ENCODE results near the gene AADAC.

The AADAC gene

GRCh38 chr3:151838574-151839312 is 24.8 kb downstream of the AADAC start:
- no CpG with 5 or more reads among the region's 19 CpGs for WGBS (ENCODE audit: extremely low coverage, insufficient coverage, insufficient read length)

GRCh38 chr3:151839313-151839631 is 25.4 kb downstream of the AADAC start:
- no peak overlapping the region for H4K91ac ChIP-seq (ENCODE audit: low read depth, low read length)
- H2AK5ac ChIP-seq (ENCODE audit: low read length), result no peak overlapping the region
- H3K18ac ChIP-seq (ENCODE audit: low read length), result no peak overlapping the region
- no peaks in the 10 kb centered on the region for H3K27me3 ChIP-seq (ENCODE audit: insufficient read depth, low read length)
- no peak overlapping the region for H2AFZ ChIP-seq (ENCODE audit: insufficient read depth, low read length, poor library complexity)
- no peak overlapping the region for H3K14ac ChIP-seq (ENCODE audit: low read length)
- no peak overlapping the region for H3K4ac ChIP-seq (ENCODE audit: low read depth, low read length)
- H3K36me3 ChIP-seq (ENCODE audit: control insufficient read depth in 1 of 2, insufficient read depth in 2 of 2, low read length in 2 of 2), result no peaks in the 10 kb centered on the region
- H3K4me3 ChIP-seq (ENCODE audit: low read depth, low read length), result no peak overlapping the region
- no peak overlapping the region for H3K23ac ChIP-seq (ENCODE audit: low read length)
- H4K8ac ChIP-seq (ENCODE audit: low read depth, low read length), result no peak overlapping the region
- H3K79me2 ChIP-seq (ENCODE audit: control insufficient read depth, insufficient read depth, low read length, poor library complexity), result no peaks in the 10 kb centered on the region
- WGBS (ENCODE audit: extremely low coverage, insufficient coverage, insufficient read length), result no CpG with 5 or more reads among the region's 1 CpG
- H3K9me3 ChIP-seq (ENCODE audit: insufficient read depth, low read depth, low read length), result no peaks in the 10 kb centered on the region
- H2BK5ac ChIP-seq (ENCODE audit: low read depth, low read length, poor library complexity), result no peak overlapping the region
- H2BK12ac ChIP-seq (ENCODE audit: low read length), result peak overlapping the region; percentile 69
- H3K27ac ChIP-seq (ENCODE audit: low read depth, low read length), result no peak overlapping the region
- no peak overlapping the region for H3K4me2 ChIP-seq (ENCODE audit: low read length)
- peaks cover 2 to 3% of the 10 kb centered on the region in 2 experiments for H3K4me1 ChIP-seq (ENCODE audit: control insufficient read depth in 1 of 2, insufficient read depth in 2 of 2, low read length in 2 of 2)
- peaks cover 2% of the 10 kb centered on the region for H3K79me1 ChIP-seq (ENCODE audit: low read length)
- H4K12ac ChIP-seq (ENCODE audit: low read depth, low read length), result no peak overlapping the region
- no peak overlapping the region for H2BK120ac ChIP-seq (ENCODE audit: insufficient read depth, low read length, poor library complexity)
- H3K9ac ChIP-seq (ENCODE audit: low read length), result no peak overlapping the region
- no peak for DNase-seq

More at GRCh38 chr3:151838574-151839312, 24.8 kb downstream of the AADAC start:
- H2BK12ac ChIP-seq (ENCODE audit: low read length), result no peak overlapping the region
- no peaks in the 10 kb centered on the region for H3K79me2 ChIP-seq (ENCODE audit: control insufficient read depth, insufficient read depth, low read length, poor library complexity)
- no peak overlapping the region for H3K4ac ChIP-seq (ENCODE audit: low read depth, low read length)
- no peak overlapping the region for H2AFZ ChIP-seq (ENCODE audit: insufficient read depth, low read length, poor library complexity)
- peak overlapping the region; percentile 46 for H2AK5ac ChIP-seq (ENCODE audit: low read length)
- no peak overlapping the region for H3K4me2 ChIP-seq (ENCODE audit: low read length)
- no peak overlapping the region for H3K27ac ChIP-seq (ENCODE audit: low read depth, low read length)
- H3K36me3 ChIP-seq (ENCODE audit: control insufficient read depth in 1 of 2, insufficient read depth in 2 of 2, low read length in 2 of 2), result no peaks in the 10 kb centered on the region
- no peak overlapping the region for H3K18ac ChIP-seq (ENCODE audit: low read length)
- no peaks in the 10 kb centered on the region for H3K27me3 ChIP-seq (ENCODE audit: insufficient read depth, low read length)
- peak; percentile 60 to 91 for DNase-seq
- H3K14ac ChIP-seq (ENCODE audit: low read length), result no peak overlapping the region
- H3K4me3 ChIP-seq (ENCODE audit: low read depth, low read length), result no peak overlapping the region
- no peak overlapping the region for H3K23ac ChIP-seq (ENCODE audit: low read length)
- no peak overlapping the region for H2BK5ac ChIP-seq (ENCODE audit: low read depth, low read length, poor library complexity)
- H3K79me1 ChIP-seq (ENCODE audit: low read length), result peaks cover 2% of the 10 kb centered on the region
- H3K9me3 ChIP-seq (ENCODE audit: insufficient read depth, low read depth, low read length), result no peaks in the 10 kb centered on the region
- H2BK120ac ChIP-seq (ENCODE audit: insufficient read depth, low read length, poor library complexity), result peak overlapping the region; percentile 76
- peak overlapping the region; percentile 55 for H4K91ac ChIP-seq (ENCODE audit: low read depth, low read length)
- H3K4me1 ChIP-seq (ENCODE audit: control insufficient read depth in 1 of 2, insufficient read depth in 2 of 2, low read length in 2 of 2), result peaks cover 2 to 3% of the 10 kb centered on the region in 2 experiments
- peak overlapping the region; percentile 47 for H4K8ac ChIP-seq (ENCODE audit: low read depth, low read length)
- no peak overlapping the region for H3K9ac ChIP-seq (ENCODE audit: low read length)
- H4K12ac ChIP-seq (ENCODE audit: low read depth, low read length), result no peak overlapping the region

- Histone ChIP-seq H4K12ac (ENCODE audit: low read depth, low read length) (no peak overlapping the region), H3K4me3 (ENCODE audit: low read depth, low read length) (no peak overlapping the region), H2BK12ac (ENCODE audit: low read length) (no peak overlapping the region), H2BK120ac (ENCODE audit: insufficient read depth, low read length, poor library complexity) (no peak overlapping the region), H4K8ac (ENCODE audit: low read depth, low read length) (no peak overlapping the region), H3K9ac (ENCODE audit: low read length) (no peak overlapping the region), H2AK5ac (ENCODE audit: low read length) (no peak overlapping the region), H2BK5ac (ENCODE audit: low read depth, low read length, poor library complexity) (no peak overlapping the region), H3K18ac (ENCODE audit: low read length) (no peak overlapping the region), H3K4ac (ENCODE audit: low read depth, low read length) (no peak overlapping the region), H3K23ac (ENCODE audit: low read length) (no peak overlapping the region), H3K4me2 (ENCODE audit: low read length) (no peak overlapping the region), H3K14ac (ENCODE audit: low read length) (no peak overlapping the region), H2AFZ (ENCODE audit: insufficient read depth, low read length, poor library complexity) (no peak overlapping the region), H3K79me1 (ENCODE audit: low read length) (peaks cover 2% of the 10 kb centered on the region), H3K4me1 (ENCODE audit: control insufficient read depth in 1 of 2, insufficient read depth in 2 of 2, low read length in 2 of 2) (no peaks in the 10 kb centered on the region), H3K27me3 (ENCODE audit: insufficient read depth, low read length) (no peaks in the 10 kb centered on the region), H3K27ac (ENCODE audit: low read depth, low read length) (no peak overlapping the region), H3K9me3 (ENCODE audit: insufficient read depth, low read depth, low read length) (no peaks in the 10 kb centered on the region), H4K91ac (ENCODE audit: low read depth, low read length) (no peak overlapping the region), H3K36me3 (ENCODE audit: control insufficient read depth in 1 of 2, insufficient read depth in 2 of 2, low read length in 2 of 2) (no peaks in the 10 kb centered on the region), H3K79me2 (ENCODE audit: control insufficient read depth, insufficient read depth, low read length, poor library complexity) (no peaks in the 10 kb centered on the region)
- no CpG with 5 or more reads among the region's 6 CpGs for WGBS (ENCODE audit: extremely low coverage, insufficient coverage, insufficient read length)
- peak in 1 of 2 donors; percentile 17 for DNase-seq
Measured at GRCh38 chr3:151841801-151842200, 27.9 kb downstream of the AADAC start.

- H2AFZ ChIP-seq (ENCODE audit: insufficient read depth, low read length, poor library complexity), result no peak overlapping the region
- H3K79me1 ChIP-seq (ENCODE audit: low read length), result peaks cover 2% of the 10 kb centered on the region
- H4K12ac ChIP-seq (ENCODE audit: low read depth, low read length), result no peak overlapping the region
- no peak overlapping the region for H3K23ac ChIP-seq (ENCODE audit: low read length)
- no peak overlapping the region for H3K4me3 ChIP-seq (ENCODE audit: low read depth, low read length)
- H3K36me3 ChIP-seq (ENCODE audit: control insufficient read depth in 1 of 2, insufficient read depth in 2 of 2, low read length in 2 of 2), result no peaks in the 10 kb centered on the region
- no peak overlapping the region for H2BK5ac ChIP-seq (ENCODE audit: low read depth, low read length, poor library complexity)
- DNase-seq, result no peak
- no peak overlapping the region for H2AK5ac ChIP-seq (ENCODE audit: low read length)
- no peak overlapping the region for H2BK120ac ChIP-seq (ENCODE audit: insufficient read depth, low read length, poor library complexity)
- no peaks in the 10 kb centered on the region for H3K9me3 ChIP-seq (ENCODE audit: insufficient read depth, low read depth, low read length)
- H3K27ac ChIP-seq (ENCODE audit: low read depth, low read length), result no peak overlapping the region
- no peak overlapping the region for H3K18ac ChIP-seq (ENCODE audit: low read length)
- no peak overlapping the region for H3K14ac ChIP-seq (ENCODE audit: low read length)
- no peak overlapping the region for H2BK12ac ChIP-seq (ENCODE audit: low read length)
- no CpG with 5 or more reads among the region's 1 CpG for WGBS (ENCODE audit: extremely low coverage, insufficient coverage, insufficient read length)
- no peak overlapping the region for H4K91ac ChIP-seq (ENCODE audit: low read depth, low read length)
- H3K79me2 ChIP-seq (ENCODE audit: control insufficient read depth, insufficient read depth, low read length, poor library complexity), result no peaks in the 10 kb centered on the region
- no peak overlapping the region for H3K4me2 ChIP-seq (ENCODE audit: low read length)
- H3K4ac ChIP-seq (ENCODE audit: low read depth, low read length), result no peak overlapping the region
- H3K9ac ChIP-seq (ENCODE audit: low read length), result no peak overlapping the region
- H3K4me1 ChIP-seq (ENCODE audit: control insufficient read depth in 1 of 2, insufficient read depth in 2 of 2, low read length in 2 of 2), result no peaks in the 10 kb centered on the region
- H3K27me3 ChIP-seq (ENCODE audit: insufficient read depth, low read length), result no peaks in the 10 kb centered on the region
- no peak overlapping the region for H4K8ac ChIP-seq (ENCODE audit: low read depth, low read length)
Measured at GRCh38 chr3:151843275-151843674, 29.4 kb downstream of the AADAC start.
